GM23338 (cell line): Measurements from ENCODE around the gene BMAL1. TPM values are rescaled to one million over a fixed set of nuclear protein-coding genes. Genes with fewer than 3 reads are reported as not detected.

Source experiments
- ATAC-seq: fragments of 200-7000 bp; cut with Tn5 transposase; 3 replicates; pipeline ENCODE4 v1.9.1; 2020
- DNase-seq: peaks from one replicate; pipeline ENCODE4 v3.0.0-alpha.2; 2015; ENCODE audit warnings: low spot score
- H2AFZ ChIP-seq: fragments of 200-600 bp; sonication (generic); 2 replicates; pipeline ENCODE4 v1.8.0; 2016; ENCODE audit warnings: antibody characterized with exemption, mild to moderate bottlenecking, moderate library complexity
- H3F3A ChIP-seq: fragments of 200-600 bp; sonication (generic); replicated peaks from 2 replicates; pipeline ENCODE4 v1.8.0; 2017; ENCODE audit warnings: antibody characterized with exemption, mixed run types, low read depth
- H3K27ac ChIP-seq: fragments of 200-600 bp; sonication (generic); 2 replicates; pipeline ENCODE4 v1.6.1; 2016; ENCODE audit warnings: low read depth
- H3K27me3 ChIP-seq: fragments of 200-600 bp; sonication (generic); 2 replicates; pipeline ENCODE4 v1.8.0; 2016; ENCODE audit warnings: mild to moderate bottlenecking, mixed run types, moderate library complexity; ENCODE audit not compliant: insufficient read depth
- H3K36me3 ChIP-seq: fragments of 200-600 bp; sonication (generic); 2 replicates; pipeline ENCODE4 v1.8.0; 2016; ENCODE audit warnings: mild to moderate bottlenecking; ENCODE audit not compliant: insufficient read depth
- H3K4me1 ChIP-seq: fragments of 200-600 bp; sonication (generic); 2 replicates; pipeline ENCODE4 v1.8.0; 2016; ENCODE audit warnings: mild to moderate bottlenecking, moderate library complexity; ENCODE audit not compliant: insufficient read depth
- H3K4me2 ChIP-seq: fragments of 200-600 bp; sonication (generic); 2 replicates; pipeline ENCODE4 v1.7.1; 2017; ENCODE audit warnings: mixed run types
- H3K4me3 ChIP-seq: fragments of 200-600 bp; sonication (generic); 2 replicates; pipeline ENCODE4 v1.6.1; 2016; ENCODE audit warnings: mixed run types
- H3K79me2 ChIP-seq: fragments of 200-600 bp; sonication (generic); replicated peaks from 2 replicates; pipeline ENCODE4 v1.8.0; 2017; ENCODE audit warnings: mild to moderate bottlenecking; ENCODE audit not compliant: insufficient read depth
- H3K9me2 ChIP-seq: fragments of 200-600 bp; sonication (generic); 2 replicates; pipeline ENCODE4 v1.8.0; 2017; ENCODE audit not compliant: insufficient read depth
- H4K20me1 ChIP-seq: fragments of 200-600 bp; sonication (generic); replicated peaks from 2 replicates; pipeline ENCODE4 v1.8.0; 2017; ENCODE audit warnings: mild to moderate bottlenecking; ENCODE audit not compliant: insufficient read depth
- H3K27ac Mint-ChIP-seq: 2 replicates; pipeline ENCODE4 v1.8.0; 2020; ENCODE audit warnings: inconsistent platforms, mild to moderate bottlenecking, moderate library complexity, mixed read lengths
- H3K27me3 Mint-ChIP-seq: 3 replicates; pipeline ENCODE4 v1.8.0; 2022; ENCODE audit warnings: low read depth, mild to moderate bottlenecking, moderate library complexity, mixed read lengths, inconsistent platforms; ENCODE audit not compliant: insufficient read depth, poor library complexity
- H3K36me3 Mint-ChIP-seq: 3 replicates; pipeline ENCODE4 v1.8.0; 2021; ENCODE audit warnings: low read depth, mild to moderate bottlenecking, inconsistent platforms, moderate library complexity, mixed read lengths
- H3K4me1 Mint-ChIP-seq: 3 replicates; pipeline ENCODE4 v1.8.0; 2020; ENCODE audit warnings: mild to moderate bottlenecking, inconsistent platforms, mixed read lengths
- H3K4me3 Mint-ChIP-seq: 3 replicates; pipeline ENCODE4 v1.8.0; 2021; ENCODE audit warnings: moderate library complexity, mild to moderate bottlenecking, inconsistent platforms, mixed read lengths
- H3K9me3 Mint-ChIP-seq: 3 replicates; pipeline ENCODE4 v1.8.0; 2020; ENCODE audit warnings: moderate library complexity, mild to moderate bottlenecking, inconsistent platforms, mixed read lengths
- CREB1 ChIP-seq: fragments of 250-450 bp; sonication (Bioruptor Pico); IDR thresholded peaks from 2 replicates; pipeline ENCODE4 v1.5.0; 2020; ENCODE audit warnings: low read depth, mild to moderate bottlenecking, moderate library complexity
- EZH2phosphoT487 ChIP-seq: fragments of 200-600 bp; sonication (generic); IDR thresholded peaks from one replicate; pipeline ENCODE4 v1.8.1; 2018; ENCODE audit warnings: antibody characterized with exemption; ENCODE audit not compliant: unreplicated experiment
- NANOG ChIP-seq: IDR thresholded peaks from 2 replicates; pipeline ENCODE4 v1.6.1; 2016; ENCODE audit warnings: antibody characterized with exemption, borderline replicate concordance
- STAT1 ChIP-seq: IDR thresholded peaks from one replicate; pipeline ENCODE4 v1.6.1; 2016; ENCODE audit warnings: antibody characterized with exemption; ENCODE audit not compliant: unreplicated experiment
- polyA plus RNA-seq: library from polyadenylated mRNA; unstranded; fragments of >200 nt; fragmentation: Nextera tagmentation; extraction: Ambion mirVana; gene quantifications from 2 replicates; pipeline ENCODE4 v1.2.1, GENCODE V29; 2016
- total RNA-seq: library from RNA; depleted of rRNA; stranded (reverse); fragments of >200 nt; shearing (Covaris generic); gene quantifications from 2 replicates; pipeline ENCODE4 v1.2.3, GENCODE V29; 2014
- TF ChIP-seq, protein P1 (sequence below): IDR thresholded peaks from one replicate; pipeline ENCODE4 v1.6.1; 2018; ENCODE audit warnings: antibody characterized with exemption; ENCODE audit not compliant: unreplicated experiment
- TF ChIP-seq, protein P2 (sequence below), 2 experiments: fragments of 200-600 bp in 1 of 2; sonication (generic) in 1 of 2; conservative IDR thresholded peaks; 2 replicates each; pipeline versions ENCODE4 v1.5.1 to v1.6.1; 2016 to 2017; ENCODE audit warnings: antibody characterized with exemption in 2 of 2, low read depth in 2 of 2, mild to moderate bottlenecking in 2 of 2, moderate library complexity in 1 of 2

Gene BMAL1
- total and polyA plus RNA-seq, 2 experiments from 2014 or later: 5.1 to 7.2 TPM

DNA sequence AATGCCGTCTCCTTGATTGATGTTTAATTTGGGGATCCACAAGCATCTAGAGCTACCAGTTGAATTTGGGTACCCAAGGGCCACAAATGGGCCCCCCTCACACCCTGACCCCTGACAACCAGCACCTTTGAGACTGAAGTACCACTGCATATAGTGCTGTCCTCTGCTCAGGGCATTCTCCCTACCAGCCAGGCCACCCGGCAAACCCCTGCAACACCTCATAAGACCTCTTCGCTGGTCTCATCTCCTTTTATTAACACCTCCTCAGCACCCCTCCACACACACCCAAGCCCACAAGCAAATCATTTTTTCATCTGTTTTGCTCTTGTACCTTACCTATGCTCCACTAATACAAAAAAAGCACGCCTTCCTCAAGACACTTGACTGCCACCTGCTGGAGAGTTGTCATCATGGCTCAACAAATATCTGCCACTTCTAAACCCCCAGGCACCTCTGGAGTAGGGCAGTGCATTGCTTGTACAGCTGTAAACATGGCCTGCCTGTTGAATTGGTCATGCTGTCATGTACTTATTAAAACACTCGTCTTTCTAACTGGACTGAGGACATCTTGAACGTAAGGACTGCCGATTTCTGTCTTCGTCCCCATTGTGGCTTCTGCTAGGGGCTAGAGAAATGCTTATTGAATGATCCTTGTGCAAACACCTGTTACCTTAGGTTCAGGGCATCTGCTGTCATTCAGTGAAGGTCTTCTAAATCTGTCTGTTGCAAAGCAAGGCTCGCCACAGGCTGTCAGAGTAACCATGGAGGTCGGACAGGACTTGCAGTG, 66.5 kb downstream of the BMAL1 start:
- peaks cover 14% of the 10 kb centered on the region; the same call in 2 of the 3 replicates for H3K4me1 Mint-ChIP-seq

DNA sequence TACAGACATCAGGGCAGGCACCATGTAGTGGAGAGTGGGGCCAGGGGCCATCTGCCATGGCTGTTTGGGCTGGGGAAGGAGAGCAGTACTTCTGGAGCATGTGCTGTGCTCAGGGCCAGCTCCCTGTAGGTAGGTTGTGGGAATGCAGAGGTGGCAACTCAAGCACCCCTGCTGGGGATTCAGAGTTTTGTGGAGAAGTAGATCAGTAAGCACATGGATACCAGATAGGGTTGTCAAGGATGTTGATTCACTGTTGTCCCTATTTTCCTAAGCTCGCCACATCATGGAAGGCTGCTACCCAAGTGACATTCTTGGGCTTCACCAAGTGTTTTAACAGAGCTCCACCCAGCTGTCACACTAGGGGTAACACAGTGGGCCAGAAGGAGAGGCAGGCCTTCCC, 67.2 kb downstream of the BMAL1 start:
- Histone ChIP-seq H3K79me2 (no peaks in the 10 kb centered on the region), H3F3A (no peaks in the 10 kb centered on the region), H3K36me3 (no peaks in the 10 kb centered on the region), H3K9me2 (no peaks in the 10 kb centered on the region), H4K20me1 (no peaks in the 10 kb centered on the region), H3K4me3 (no peak overlapping the region), H2AFZ (no peak overlapping the region), H3K27me3 (no peaks in the 10 kb centered on the region), H3K4me2 (no peak overlapping the region), H3K27ac (no peak overlapping the region), H3K4me1 (no peaks in the 10 kb centered on the region)
- Mint-ChIP-seq H3K4me1 (peaks cover 14% of the 10 kb centered on the region; the same call in 2 of the 3 replicates), H3K27me3 (peaks cover 4% of the 10 kb centered on the region), H3K9me3 (peaks cover 11% of the 10 kb centered on the region; the same call in 2 of the 3 replicates), H3K4me3 (no peak overlapping the region), H3K27ac (no peak overlapping the region), H3K36me3 (no peaks in the 10 kb centered on the region)
- peak; percentile 30; the same call in 2 of the 3 replicates for ATAC-seq
- TF ChIP-seq EZH2phosphoT487: no peak
- TF ChIP-seq STAT1: no peak
- TF ChIP-seq, protein P1, sequence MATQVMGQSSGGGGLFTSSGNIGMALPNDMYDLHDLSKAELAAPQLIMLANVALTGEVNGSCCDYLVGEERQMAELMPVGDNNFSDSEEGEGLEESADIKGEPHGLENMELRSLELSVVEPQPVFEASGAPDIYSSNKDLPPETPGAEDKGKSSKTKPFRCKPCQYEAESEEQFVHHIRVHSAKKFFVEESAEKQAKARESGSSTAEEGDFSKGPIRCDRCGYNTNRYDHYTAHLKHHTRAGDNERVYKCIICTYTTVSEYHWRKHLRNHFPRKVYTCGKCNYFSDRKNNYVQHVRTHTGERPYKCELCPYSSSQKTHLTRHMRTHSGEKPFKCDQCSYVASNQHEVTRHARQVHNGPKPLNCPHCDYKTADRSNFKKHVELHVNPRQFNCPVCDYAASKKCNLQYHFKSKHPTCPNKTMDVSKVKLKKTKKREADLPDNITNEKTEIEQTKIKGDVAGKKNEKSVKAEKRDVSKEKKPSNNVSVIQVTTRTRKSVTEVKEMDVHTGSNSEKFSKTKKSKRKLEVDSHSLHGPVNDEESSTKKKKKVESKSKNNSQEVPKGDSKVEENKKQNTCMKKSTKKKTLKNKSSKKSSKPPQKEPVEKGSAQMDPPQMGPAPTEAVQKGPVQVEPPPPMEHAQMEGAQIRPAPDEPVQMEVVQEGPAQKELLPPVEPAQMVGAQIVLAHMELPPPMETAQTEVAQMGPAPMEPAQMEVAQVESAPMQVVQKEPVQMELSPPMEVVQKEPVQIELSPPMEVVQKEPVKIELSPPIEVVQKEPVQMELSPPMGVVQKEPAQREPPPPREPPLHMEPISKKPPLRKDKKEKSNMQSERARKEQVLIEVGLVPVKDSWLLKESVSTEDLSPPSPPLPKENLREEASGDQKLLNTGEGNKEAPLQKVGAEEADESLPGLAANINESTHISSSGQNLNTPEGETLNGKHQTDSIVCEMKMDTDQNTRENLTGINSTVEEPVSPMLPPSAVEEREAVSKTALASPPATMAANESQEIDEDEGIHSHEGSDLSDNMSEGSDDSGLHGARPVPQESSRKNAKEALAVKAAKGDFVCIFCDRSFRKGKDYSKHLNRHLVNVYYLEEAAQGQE: no peak
- TF ChIP-seq CREB1 (CRISPR knock-in tag): no peak
- DNase-seq: peak; percentile 38

More for the DNA sequence above, 66.5 kb downstream of the BMAL1 start:
- Histone ChIP-seq H4K20me1 (no peaks in the 10 kb centered on the region), H3K27ac (no peak overlapping the region), H3K9me2 (no peaks in the 10 kb centered on the region), H3K4me1 (no peaks in the 10 kb centered on the region), H3K4me3 (no peak overlapping the region), H3F3A (no peaks in the 10 kb centered on the region), H2AFZ (no peak overlapping the region), H3K36me3 (no peaks in the 10 kb centered on the region), H3K79me2 (no peaks in the 10 kb centered on the region), H3K27me3 (no peaks in the 10 kb centered on the region), H3K4me2 (no peak overlapping the region)
- peaks cover 6% of the 10 kb centered on the region for H3K27me3 Mint-ChIP-seq
- TF ChIP-seq, protein P2, sequence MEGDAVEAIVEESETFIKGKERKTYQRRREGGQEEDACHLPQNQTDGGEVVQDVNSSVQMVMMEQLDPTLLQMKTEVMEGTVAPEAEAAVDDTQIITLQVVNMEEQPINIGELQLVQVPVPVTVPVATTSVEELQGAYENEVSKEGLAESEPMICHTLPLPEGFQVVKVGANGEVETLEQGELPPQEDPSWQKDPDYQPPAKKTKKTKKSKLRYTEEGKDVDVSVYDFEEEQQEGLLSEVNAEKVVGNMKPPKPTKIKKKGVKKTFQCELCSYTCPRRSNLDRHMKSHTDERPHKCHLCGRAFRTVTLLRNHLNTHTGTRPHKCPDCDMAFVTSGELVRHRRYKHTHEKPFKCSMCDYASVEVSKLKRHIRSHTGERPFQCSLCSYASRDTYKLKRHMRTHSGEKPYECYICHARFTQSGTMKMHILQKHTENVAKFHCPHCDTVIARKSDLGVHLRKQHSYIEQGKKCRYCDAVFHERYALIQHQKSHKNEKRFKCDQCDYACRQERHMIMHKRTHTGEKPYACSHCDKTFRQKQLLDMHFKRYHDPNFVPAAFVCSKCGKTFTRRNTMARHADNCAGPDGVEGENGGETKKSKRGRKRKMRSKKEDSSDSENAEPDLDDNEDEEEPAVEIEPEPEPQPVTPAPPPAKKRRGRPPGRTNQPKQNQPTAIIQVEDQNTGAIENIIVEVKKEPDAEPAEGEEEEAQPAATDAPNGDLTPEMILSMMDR (conservative IDR thresholded peaks at IDR 0.05; ENCODE audit: low read depth in 2 of 2): peak; percentile 85 to 87
- TF ChIP-seq NANOG: no peak
- ATAC-seq: peak; percentile 79
- H3K9me3 Mint-ChIP-seq: peaks cover 11% of the 10 kb centered on the region; the same call in 2 of the 3 replicates
- H3K36me3 Mint-ChIP-seq: no peaks in the 10 kb centered on the region
- DNase-seq: peak; percentile 87
- no peak overlapping the region for H3K4me3 Mint-ChIP-seq
- H3K27ac Mint-ChIP-seq: no peak overlapping the region
